ENCODE results near the gene NAP1L4.

The NAP1L4 gene

GRCh38 chr11:3009481-3009880 is 17.4 kb upstream of the NAP1L4 start:
- Histone ChIP-seq H3K4me3 (ENCODE audit: low read depth, low read length) (no peak overlapping the region), H3K27me3 (ENCODE audit: control insufficient read depth, insufficient read depth, low read length) (no peaks in the 10 kb centered on the region), H3K4me1 (ENCODE audit: control insufficient read depth, insufficient read depth, low read length) (no peaks in the 10 kb centered on the region), H3K36me3 (ENCODE audit: control insufficient read depth, insufficient read depth, low read length) (peaks cover 40% of the 10 kb centered on the region), H3K9ac (ENCODE audit: low read depth, low read length) (no peak overlapping the region), H3K9me3 (ENCODE audit: control insufficient read depth, insufficient read depth, low read length) (no peaks in the 10 kb centered on the region)

DNA sequence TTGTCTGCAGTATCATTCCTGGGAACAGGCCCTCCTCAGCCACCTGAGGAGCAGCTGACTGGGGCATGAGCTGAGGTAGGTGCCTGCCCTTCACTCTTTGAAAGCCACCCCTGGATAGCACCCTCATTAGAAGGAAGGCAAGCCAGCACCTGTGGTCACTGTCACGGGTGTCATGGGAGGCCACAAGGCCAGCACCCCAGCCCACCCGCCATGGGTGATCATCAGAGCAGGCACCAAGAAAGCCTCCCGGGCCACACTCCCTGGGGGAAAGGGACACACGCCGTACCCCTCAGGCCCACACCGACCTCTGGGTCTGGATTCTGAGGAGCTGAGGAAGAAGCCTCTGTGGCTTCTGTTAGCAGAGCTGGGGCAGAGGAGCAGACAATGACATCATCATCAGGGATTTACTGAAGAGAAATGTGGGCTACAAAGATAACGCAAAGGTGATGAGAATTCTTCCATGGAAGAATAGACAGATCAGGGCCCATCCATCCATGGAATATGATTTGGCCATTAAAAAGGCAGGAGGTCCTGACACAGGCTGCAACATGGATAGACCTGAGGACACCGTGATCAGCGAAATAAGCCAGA is 16.7 kb upstream of the NAP1L4 start:
- Histone ChIP-seq H3K9me3 (ENCODE audit: control insufficient read depth, insufficient read depth, low read length) (no peaks in the 10 kb centered on the region), H3K9ac (ENCODE audit: low read depth, low read length) (no peak overlapping the region), H3K4me3 (ENCODE audit: low read depth, low read length) (no peak overlapping the region), H3K4me1 (ENCODE audit: control insufficient read depth, insufficient read depth, low read length) (no peaks in the 10 kb centered on the region), H3K27me3 (ENCODE audit: control insufficient read depth, insufficient read depth, low read length) (no peaks in the 10 kb centered on the region), H3K36me3 (ENCODE audit: control insufficient read depth, insufficient read depth, low read length) (peaks cover 42% of the 10 kb centered on the region)

DNA sequence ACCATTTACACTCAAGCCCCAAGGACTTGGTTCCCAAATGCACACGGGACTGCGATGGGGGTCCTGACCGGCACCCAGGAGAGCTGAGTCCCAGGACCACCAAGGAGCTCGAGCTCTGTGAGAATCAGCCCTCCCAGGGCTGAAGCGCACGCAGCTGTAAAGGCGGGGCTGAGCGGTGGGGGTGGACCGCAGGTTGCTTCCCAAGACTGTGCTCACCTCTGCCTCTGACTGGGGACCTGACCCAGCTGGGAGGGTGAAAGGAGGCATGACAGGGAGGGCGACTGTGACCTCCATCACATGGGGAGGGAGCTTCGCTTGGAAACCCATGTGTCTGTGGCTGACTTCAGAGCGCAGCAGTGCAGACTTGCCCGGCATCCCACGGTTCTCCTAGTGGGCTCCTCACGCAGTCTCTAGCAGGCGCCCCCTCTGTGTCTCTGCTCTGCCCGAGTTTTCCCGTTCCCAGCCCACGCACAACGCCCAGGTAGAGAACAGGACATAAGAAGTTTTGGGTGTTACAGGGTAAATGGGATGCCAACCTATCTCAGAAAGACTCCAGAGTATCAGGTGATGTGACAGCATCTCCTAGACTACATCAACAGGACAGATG is 15.4 kb upstream of the NAP1L4 start:
- H3K9ac ChIP-seq (ENCODE audit: low read depth, low read length) = no peak overlapping the region
- H3K9me3 ChIP-seq (ENCODE audit: control insufficient read depth, insufficient read depth, low read length) = no peaks in the 10 kb centered on the region
- H3K36me3 ChIP-seq (ENCODE audit: control insufficient read depth, insufficient read depth, low read length) = peaks cover 47% of the 10 kb centered on the region
- no peaks in the 10 kb centered on the region for H3K4me1 ChIP-seq (ENCODE audit: control insufficient read depth, insufficient read depth, low read length)
- H3K27me3 ChIP-seq (ENCODE audit: control insufficient read depth, insufficient read depth, low read length) = no peaks in the 10 kb centered on the region
- H3K4me3 ChIP-seq (ENCODE audit: low read depth, low read length) = no peak overlapping the region

DNA sequence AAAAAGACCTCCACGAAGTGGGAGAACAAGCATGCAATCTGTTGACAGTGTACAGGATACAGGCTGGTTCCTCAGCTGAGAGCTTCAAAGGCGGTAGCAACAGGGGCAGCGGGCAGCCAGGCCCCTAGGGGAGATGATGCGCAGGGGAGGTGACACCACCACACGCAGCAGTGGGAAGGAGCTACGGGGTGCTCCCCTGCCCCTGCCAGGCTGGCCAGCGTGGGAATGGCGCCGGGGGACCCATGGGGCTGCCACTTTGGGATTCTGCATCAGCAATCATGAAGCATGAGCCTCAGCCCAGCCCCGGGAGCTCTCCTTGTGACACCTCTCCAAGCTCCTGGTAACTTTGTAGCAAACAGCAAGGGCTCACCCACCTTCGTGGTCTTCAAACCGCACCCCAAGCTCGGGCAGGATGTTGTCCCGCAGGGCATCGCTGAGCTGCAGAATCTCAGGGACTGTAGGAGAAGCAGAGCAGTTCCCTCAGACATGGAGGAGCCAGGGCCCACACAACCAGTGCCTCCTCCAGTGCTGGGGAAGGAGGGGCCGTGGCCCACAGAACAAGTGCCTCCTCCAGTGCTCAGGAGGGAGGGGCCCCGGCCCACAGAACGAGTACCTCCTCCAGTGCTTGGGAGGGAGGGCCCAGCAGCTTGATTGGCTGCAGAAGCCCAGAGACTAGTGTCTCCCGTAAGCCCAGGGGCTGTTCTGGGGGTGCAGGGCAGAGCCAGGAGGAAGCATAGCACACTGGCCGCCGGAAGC is 14.6 kb upstream of the NAP1L4 start:
- H3K9ac ChIP-seq (ENCODE audit: low read depth, low read length) = no peak overlapping the region
- H3K4me1 ChIP-seq (ENCODE audit: control insufficient read depth, insufficient read depth, low read length) = no peaks in the 10 kb centered on the region
- no peak overlapping the region for H3K4me3 ChIP-seq (ENCODE audit: low read depth, low read length)
- no peaks in the 10 kb centered on the region for H3K9me3 ChIP-seq (ENCODE audit: control insufficient read depth, insufficient read depth, low read length)
- H3K27me3 ChIP-seq (ENCODE audit: control insufficient read depth, insufficient read depth, low read length) = no peaks in the 10 kb centered on the region
- H3K36me3 ChIP-seq (ENCODE audit: control insufficient read depth, insufficient read depth, low read length) = peaks cover 44% of the 10 kb centered on the region

DNA sequence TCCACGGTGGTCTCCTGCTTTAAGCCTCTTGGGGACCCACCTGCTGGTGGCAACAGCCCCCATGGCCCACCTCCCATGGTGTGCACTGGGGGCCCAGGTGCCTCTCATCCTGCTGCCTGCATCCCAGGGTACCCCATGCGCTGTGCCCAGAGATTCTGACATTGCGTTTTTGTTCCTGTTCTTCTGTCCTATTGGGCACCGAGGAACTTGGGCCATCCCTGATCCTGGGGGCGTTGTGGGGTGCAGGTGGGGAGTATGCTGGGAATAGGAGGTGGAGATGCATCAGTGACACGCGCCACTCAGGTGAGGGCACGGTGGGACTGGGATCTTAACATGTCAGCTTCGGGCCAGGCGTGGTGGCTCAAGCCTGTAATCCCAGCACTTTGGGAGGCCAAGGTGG is 12.4 kb upstream of the NAP1L4 start:
- Histone ChIP-seq H3K9me3 (ENCODE audit: control insufficient read depth, insufficient read depth, low read length) (no peaks in the 10 kb centered on the region), H3K36me3 (ENCODE audit: control insufficient read depth, insufficient read depth, low read length) (peaks cover 46% of the 10 kb centered on the region), H3K27me3 (ENCODE audit: control insufficient read depth, insufficient read depth, low read length) (no peaks in the 10 kb centered on the region), H3K4me3 (ENCODE audit: low read depth, low read length) (no peak overlapping the region), H3K4me1 (ENCODE audit: control insufficient read depth, insufficient read depth, low read length) (no peaks in the 10 kb centered on the region), H3K9ac (ENCODE audit: low read depth, low read length) (no peak overlapping the region)

- no peaks in the 10 kb centered on the region for H3K9me3 ChIP-seq (ENCODE audit: control insufficient read depth, insufficient read depth, low read length)
- H3K4me1 ChIP-seq (ENCODE audit: control insufficient read depth, insufficient read depth, low read length) = no peaks in the 10 kb centered on the region
- H3K9ac ChIP-seq (ENCODE audit: low read depth, low read length) = no peak overlapping the region
- no peaks in the 10 kb centered on the region for H3K27me3 ChIP-seq (ENCODE audit: control insufficient read depth, insufficient read depth, low read length)
- H3K4me3 ChIP-seq (ENCODE audit: low read depth, low read length) = no peak overlapping the region
- peaks cover 38% of the 10 kb centered on the region for H3K36me3 ChIP-seq (ENCODE audit: control insufficient read depth, insufficient read depth, low read length)
Observed at GRCh38 chr11:3003396-3004231, 11.5 kb upstream of the NAP1L4 start.

DNA sequence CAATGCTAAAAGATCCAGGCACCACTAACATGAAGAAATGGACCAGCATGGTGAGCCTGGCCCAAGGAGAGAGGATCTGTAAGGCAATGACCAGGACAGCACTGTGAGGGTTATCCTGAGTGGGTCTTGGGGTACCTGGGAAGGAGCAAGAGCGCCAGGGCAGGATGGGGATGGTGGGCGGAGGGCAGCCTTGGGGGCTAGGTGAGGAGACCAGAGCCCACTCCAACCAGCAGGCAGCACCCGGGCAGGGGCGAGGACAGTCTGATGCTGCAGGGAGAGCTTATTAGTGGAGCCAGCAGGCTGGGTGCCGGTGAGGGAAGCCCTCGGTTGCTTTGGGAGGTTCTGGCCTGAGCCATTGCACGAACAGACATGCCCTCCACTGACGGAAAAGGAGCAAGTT is 10.7 kb upstream of the NAP1L4 start:
- H3K9ac ChIP-seq (ENCODE audit: low read depth, low read length) = no peak overlapping the region
- H3K36me3 ChIP-seq (ENCODE audit: control insufficient read depth, insufficient read depth, low read length) = peaks cover 37% of the 10 kb centered on the region
- H3K9me3 ChIP-seq (ENCODE audit: control insufficient read depth, insufficient read depth, low read length) = no peaks in the 10 kb centered on the region
- H3K27me3 ChIP-seq (ENCODE audit: control insufficient read depth, insufficient read depth, low read length) = no peaks in the 10 kb centered on the region
- H3K4me3 ChIP-seq (ENCODE audit: low read depth, low read length) = no peak overlapping the region
- H3K4me1 ChIP-seq (ENCODE audit: control insufficient read depth, insufficient read depth, low read length) = no peaks in the 10 kb centered on the region

- no peaks in the 10 kb centered on the region for H3K9me3 ChIP-seq (ENCODE audit: control insufficient read depth, insufficient read depth, low read length)
- H3K4me3 ChIP-seq (ENCODE audit: low read depth, low read length) = no peak overlapping the region
- no peaks in the 10 kb centered on the region for H3K4me1 ChIP-seq (ENCODE audit: control insufficient read depth, insufficient read depth, low read length)
- peaks cover 37% of the 10 kb centered on the region for H3K36me3 ChIP-seq (ENCODE audit: control insufficient read depth, insufficient read depth, low read length)
- H3K9ac ChIP-seq (ENCODE audit: low read depth, low read length) = no peak overlapping the region
- H3K27me3 ChIP-seq (ENCODE audit: control insufficient read depth, insufficient read depth, low read length) = no peaks in the 10 kb centered on the region
Observed at GRCh38 chr11:3002351-3002861, 10.3 kb upstream of the NAP1L4 start.

DNA sequence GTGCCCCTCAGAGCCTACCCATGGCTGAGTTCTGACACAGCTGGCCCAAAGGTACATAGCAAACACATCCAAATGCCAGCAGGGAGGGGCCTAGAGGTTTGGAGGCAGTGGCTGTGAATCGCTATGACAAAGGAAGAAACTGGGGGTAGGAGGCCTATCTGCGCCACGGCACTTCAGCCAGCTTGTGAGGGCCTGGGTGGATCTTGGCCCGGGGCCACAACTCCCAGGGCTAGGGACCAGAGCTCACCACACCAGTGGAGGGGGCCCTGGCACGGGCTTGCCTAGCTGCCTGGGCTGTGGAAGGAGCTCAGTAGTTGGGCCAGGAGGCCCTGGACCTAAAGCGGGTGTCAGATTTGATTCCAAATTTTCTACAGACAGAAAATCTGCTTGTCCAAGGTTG is 9.4 kb upstream of the NAP1L4 start:
- no peak overlapping the region for H3K4me3 ChIP-seq (ENCODE audit: low read depth, low read length)
- H3K27me3 ChIP-seq (ENCODE audit: control insufficient read depth, insufficient read depth, low read length) = no peaks in the 10 kb centered on the region
- no peak overlapping the region for H3K9ac ChIP-seq (ENCODE audit: low read depth, low read length)
- H3K36me3 ChIP-seq (ENCODE audit: control insufficient read depth, insufficient read depth, low read length) = peaks cover 37% of the 10 kb centered on the region
- H3K4me1 ChIP-seq (ENCODE audit: control insufficient read depth, insufficient read depth, low read length) = no peaks in the 10 kb centered on the region
- no peaks in the 10 kb centered on the region for H3K9me3 ChIP-seq (ENCODE audit: control insufficient read depth, insufficient read depth, low read length)

DNA sequence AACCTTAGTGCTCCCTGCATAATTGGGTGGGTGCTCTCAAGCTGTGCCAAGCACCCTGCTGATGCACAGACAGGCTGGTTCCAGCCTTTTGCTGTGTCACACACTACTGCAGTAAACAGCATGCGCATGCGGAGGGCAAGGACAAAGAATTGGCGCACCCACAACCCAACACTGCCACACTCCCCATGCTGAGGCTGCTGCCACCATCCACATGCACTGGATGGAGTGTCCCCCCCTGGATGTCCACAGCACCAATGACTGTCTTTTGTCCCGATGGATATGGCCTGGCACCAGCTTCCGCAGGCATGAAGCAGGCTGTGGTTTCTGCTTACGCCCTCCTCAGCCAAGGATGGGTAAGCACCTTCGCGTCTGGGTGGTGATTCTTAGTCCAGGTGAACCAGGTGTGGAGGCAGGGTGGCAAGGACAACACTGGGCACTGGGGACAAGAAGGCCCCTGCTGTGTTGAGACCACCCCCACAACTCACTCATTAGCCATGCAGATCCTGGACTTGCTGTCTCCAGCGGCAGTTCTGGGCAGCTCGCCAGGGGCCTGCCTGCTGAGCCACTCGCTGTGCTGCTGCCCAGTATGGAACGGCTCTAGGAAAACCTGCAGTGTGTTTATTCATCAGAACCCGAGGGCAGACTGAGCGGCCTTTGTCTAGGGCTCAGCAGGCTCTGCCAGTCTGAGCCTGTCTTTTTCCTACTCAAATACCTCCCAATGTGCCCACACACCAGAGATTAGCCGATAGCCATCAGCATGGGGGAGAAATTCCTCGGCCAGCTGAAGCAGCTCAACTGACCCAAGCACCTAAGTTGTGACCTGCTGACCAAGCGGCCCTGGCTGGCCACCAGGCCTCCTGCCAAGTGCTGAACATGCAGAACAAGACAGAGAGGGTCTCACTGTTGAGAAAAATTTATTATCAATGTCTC is 8.2 kb upstream of the NAP1L4 start:
- Histone ChIP-seq H3K9me3 (ENCODE audit: control insufficient read depth, insufficient read depth, low read length) (no peaks in the 10 kb centered on the region), H3K9ac (ENCODE audit: low read depth, low read length) (no peak overlapping the region), H3K36me3 (ENCODE audit: control insufficient read depth, insufficient read depth, low read length) (peaks cover 37% of the 10 kb centered on the region), H3K4me3 (ENCODE audit: low read depth, low read length) (no peak overlapping the region), H3K27me3 (ENCODE audit: control insufficient read depth, insufficient read depth, low read length) (no peaks in the 10 kb centered on the region), H3K4me1 (ENCODE audit: control insufficient read depth, insufficient read depth, low read length) (no peaks in the 10 kb centered on the region)

Data from iPS-15b (cell line).